ENCODE data around the gene NR1I3.

NR1I3 gene

DNA sequence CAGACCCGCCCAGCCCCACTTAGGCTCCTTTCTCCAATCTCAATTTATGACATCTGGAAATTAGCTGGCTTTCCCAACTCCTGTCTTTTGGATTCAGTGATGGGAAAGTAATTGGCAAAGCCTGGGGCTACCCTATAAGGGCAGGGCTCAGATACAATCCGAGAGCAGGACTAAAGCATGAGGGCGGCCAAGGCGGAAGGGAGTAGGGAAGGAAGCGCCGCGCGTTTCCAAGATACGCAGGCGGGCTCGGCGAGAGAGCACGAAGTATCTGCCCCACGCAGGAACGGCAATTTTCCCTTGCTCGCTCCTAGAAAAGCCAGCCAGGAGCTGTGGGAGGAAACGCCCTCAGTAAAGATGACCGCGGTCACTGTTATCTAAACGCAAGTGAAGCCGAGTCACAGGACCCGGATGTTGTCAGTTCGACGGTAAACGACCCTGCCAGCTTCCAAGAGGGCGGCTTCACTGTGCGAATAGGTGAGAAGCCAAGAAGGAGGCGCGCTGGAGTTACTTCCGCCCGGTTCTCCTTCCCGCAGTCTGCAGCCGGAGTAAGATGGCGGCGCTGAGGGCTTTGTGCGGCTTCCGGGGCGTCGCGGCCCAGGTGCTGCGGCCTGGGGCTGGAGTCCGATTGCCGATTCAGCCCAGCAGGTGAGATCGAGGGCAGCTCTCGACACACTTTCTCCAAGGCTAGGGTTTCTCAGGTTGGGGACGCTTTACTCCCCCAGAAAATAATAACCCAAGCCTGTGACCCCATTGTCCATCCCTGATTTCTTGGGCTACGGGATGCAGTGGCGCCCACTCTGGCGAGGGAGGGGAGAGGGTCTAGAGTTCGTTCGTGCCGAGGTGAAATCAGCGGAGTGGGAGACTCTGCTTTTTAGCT is 35.9 kb downstream of the NR1I3 start, which contains the start of gene NDUFS2:
NDUFS2 (plus strand) TSS at position 532 of the 877 bp plus-strand sequence; CDS start at position 551, 19 bp downstream.
- peaks cover 17 to 39% of the 10 kb centered on the region in 2 experiments; a peak in 2 of 3 replicates for H3K36me3 ChIP-seq (ENCODE audit: control insufficient read depth in 2 of 2, insufficient read depth in 1 of 2, low read length in 2 of 2)
- H3K27ac ChIP-seq (ENCODE audit: extremely low read depth, low read depth, low read length), result peak within 1 kb of the TSS; percentile 72
- H3K4me3 ChIP-seq (ENCODE audit: low read depth, low read length), result peak within 1 kb of the TSS; percentile 56
- ChIA-PET CTCF (interaction anchor here (0.6 to 4.9 kb wide), 14 partner anchors 9 to 941 kb away, joined by 3 to 32 read pairs (median 3); partner anchors contain the start of genes APOA2, PPOX, SDHC and TOMM40L), POLR2A (interaction anchor here (0.6 to 2.2 kb wide), 15 partner anchors 9 to 188 kb away, joined by 3 to 22 read pairs (median 4); partner anchors contain the start of genes B4GALT3, FCER1G, PPOX and TOMM40L)
- H3K4me1 ChIP-seq (ENCODE audit: control insufficient read depth, insufficient read depth, low read length), result peaks cover 9% of the 10 kb centered on the region; the same call in 1 of the 2 replicates
- no peaks in the 10 kb centered on the region for H3K9me3 ChIP-seq (ENCODE audit: control insufficient read depth, insufficient read depth, low read depth, low read length)
- TF ChIP-seq ZBTB8A (tag by site-specific recombination; IDR thresholded peaks at IDR 0.05) (peak; percentile 57; the same call in 1 of the 2 replicates), YY1 (tag by site-specific recombination; IDR thresholded peaks at IDR 0.05) (peak; percentile 99), ZNF423 (tag by site-specific recombination; IDR thresholded peaks at IDR 0.05) (peak; percentile 80; the same call in 1 of the 2 replicates), ZNF660 (tag by site-specific recombination; IDR thresholded peaks at IDR 0.05) (peak; percentile 52), YY2 (tag by site-specific recombination; IDR thresholded peaks at IDR 0.05) (peak; percentile 97), ZNF433 (tag by site-specific recombination; IDR thresholded peaks at IDR 0.05; ENCODE audit: low read depth) (no peak), ZFHX2 (tag by site-specific recombination; conservative IDR thresholded peaks at IDR 0.05) (peak; percentile 75), KLF7 (tag by site-specific recombination; IDR thresholded peaks at IDR 0.05; ENCODE audit: borderline replicate concordance) (peak; percentile 33; the same call in 1 of the 2 replicates), ZNF558 (tag by site-specific recombination; IDR thresholded peaks at IDR 0.05) (no peak; the same call in 1 of the 2 replicates), ZEB2 (tag by site-specific recombination; IDR thresholded peaks at IDR 0.05) (0 out of 2 replicates have a peak, but pooled peaks have one; percentile 46), ZSCAN30 (tag by site-specific recombination; IDR thresholded peaks at IDR 0.05) (0 out of 2 replicates have a peak, but pooled peaks have one; percentile 35), ZNF174 (tag by site-specific recombination; IDR thresholded peaks at IDR 0.05) (no peak), ZNF521 (tag by site-specific recombination; IDR thresholded peaks at IDR 0.05) (no peak), ZNF324 (tag by site-specific recombination; IDR thresholded peaks at IDR 0.05) (peak; percentile 13; the same call in 1 of the 2 replicates), ZBTB21 (tag by site-specific recombination; IDR thresholded peaks at IDR 0.05) (peak; percentile 24; the same call in 1 of the 2 replicates), ZNF394 (tag by site-specific recombination; IDR thresholded peaks at IDR 0.05; ENCODE audit: borderline replicate concordance) (peak; percentile 31), ZNF561 (tag by site-specific recombination; IDR thresholded peaks at IDR 0.05; ENCODE audit: borderline replicate concordance) (no peak), ZNF2 (tag by site-specific recombination; IDR thresholded peaks at IDR 0.05) (peak; percentile 79), HOXC10 (CRISPR knock-in tag; IDR thresholded peaks at IDR 0.05) (peak; percentile 38; the same call in 1 of the 2 replicates), ZNF596 (tag by site-specific recombination; IDR thresholded peaks at IDR 0.05) (peak; percentile 29; the same call in 1 of the 2 replicates), ZBTB17 (tag by site-specific recombination; IDR thresholded peaks at IDR 0.05) (peak; percentile 100), ZNF785 (tag by site-specific recombination; IDR thresholded peaks at IDR 0.05) (peak; percentile 37; the same call in 1 of the 2 replicates), ZBTB20 (tag by site-specific recombination; IDR thresholded peaks at IDR 0.05) (peak; percentile 93), ZNF211 (tag by site-specific recombination; IDR thresholded peaks at IDR 0.05; ENCODE audit: low read depth) (no peak)
- TF ChIP-seq, protein P1, sequence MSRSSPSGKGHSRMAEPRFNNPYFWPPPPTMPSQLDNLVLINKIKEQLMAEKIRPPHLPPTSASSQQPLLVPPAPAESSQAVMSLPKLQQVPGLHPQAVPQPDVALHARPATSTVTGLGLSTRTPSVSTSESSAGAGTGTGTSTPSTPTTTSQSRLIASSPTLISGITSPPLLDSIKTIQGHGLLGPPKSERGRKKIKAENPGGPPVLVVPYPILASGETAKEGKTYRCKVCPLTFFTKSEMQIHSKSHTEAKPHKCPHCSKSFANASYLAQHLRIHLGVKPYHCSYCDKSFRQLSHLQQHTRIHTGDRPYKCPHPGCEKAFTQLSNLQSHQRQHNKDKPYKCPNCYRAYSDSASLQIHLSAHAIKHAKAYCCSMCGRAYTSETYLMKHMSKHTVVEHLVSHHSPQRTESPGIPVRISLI (tag by site-specific recombination; IDR thresholded peaks at IDR 0.05), result no peak
- TF ChIP-seq, protein P2, sequence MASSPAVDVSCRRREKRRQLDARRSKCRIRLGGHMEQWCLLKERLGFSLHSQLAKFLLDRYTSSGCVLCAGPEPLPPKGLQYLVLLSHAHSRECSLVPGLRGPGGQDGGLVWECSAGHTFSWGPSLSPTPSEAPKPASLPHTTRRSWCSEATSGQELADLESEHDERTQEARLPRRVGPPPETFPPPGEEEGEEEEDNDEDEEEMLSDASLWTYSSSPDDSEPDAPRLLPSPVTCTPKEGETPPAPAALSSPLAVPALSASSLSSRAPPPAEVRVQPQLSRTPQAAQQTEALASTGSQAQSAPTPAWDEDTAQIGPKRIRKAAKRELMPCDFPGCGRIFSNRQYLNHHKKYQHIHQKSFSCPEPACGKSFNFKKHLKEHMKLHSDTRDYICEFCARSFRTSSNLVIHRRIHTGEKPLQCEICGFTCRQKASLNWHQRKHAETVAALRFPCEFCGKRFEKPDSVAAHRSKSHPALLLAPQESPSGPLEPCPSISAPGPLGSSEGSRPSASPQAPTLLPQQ (tag by site-specific recombination; IDR thresholded peaks at IDR 0.05), result 0 out of 2 replicates have a peak, but pooled peaks have one; percentile 47
- TF ChIP-seq, protein P3, sequence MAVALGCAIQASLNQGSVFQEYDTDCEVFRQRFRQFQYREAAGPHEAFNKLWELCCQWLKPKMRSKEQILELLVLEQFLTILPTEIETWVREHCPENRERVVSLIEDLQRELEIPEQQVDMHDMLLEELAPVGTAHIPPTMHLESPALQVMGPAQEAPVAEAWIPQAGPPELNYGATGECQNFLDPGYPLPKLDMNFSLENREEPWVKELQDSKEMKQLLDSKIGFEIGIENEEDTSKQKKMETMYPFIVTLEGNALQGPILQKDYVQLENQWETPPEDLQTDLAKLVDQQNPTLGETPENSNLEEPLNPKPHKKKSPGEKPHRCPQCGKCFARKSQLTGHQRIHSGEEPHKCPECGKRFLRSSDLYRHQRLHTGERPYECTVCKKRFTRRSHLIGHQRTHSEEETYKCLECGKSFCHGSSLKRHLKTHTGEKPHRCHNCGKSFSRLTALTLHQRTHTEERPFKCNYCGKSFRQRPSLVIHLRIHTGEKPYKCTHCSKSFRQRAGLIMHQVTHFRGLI (tag by site-specific recombination; IDR thresholded peaks at IDR 0.05), result no peak
- TF ChIP-seq, protein P4, sequence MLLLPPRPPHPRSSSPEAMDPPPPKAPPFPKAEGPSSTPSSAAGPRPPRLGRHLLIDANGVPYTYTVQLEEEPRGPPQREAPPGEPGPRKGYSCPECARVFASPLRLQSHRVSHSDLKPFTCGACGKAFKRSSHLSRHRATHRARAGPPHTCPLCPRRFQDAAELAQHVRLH (tag by site-specific recombination; IDR thresholded peaks at IDR 0.05), result peak; percentile 84
- TF ChIP-seq, protein P5, sequence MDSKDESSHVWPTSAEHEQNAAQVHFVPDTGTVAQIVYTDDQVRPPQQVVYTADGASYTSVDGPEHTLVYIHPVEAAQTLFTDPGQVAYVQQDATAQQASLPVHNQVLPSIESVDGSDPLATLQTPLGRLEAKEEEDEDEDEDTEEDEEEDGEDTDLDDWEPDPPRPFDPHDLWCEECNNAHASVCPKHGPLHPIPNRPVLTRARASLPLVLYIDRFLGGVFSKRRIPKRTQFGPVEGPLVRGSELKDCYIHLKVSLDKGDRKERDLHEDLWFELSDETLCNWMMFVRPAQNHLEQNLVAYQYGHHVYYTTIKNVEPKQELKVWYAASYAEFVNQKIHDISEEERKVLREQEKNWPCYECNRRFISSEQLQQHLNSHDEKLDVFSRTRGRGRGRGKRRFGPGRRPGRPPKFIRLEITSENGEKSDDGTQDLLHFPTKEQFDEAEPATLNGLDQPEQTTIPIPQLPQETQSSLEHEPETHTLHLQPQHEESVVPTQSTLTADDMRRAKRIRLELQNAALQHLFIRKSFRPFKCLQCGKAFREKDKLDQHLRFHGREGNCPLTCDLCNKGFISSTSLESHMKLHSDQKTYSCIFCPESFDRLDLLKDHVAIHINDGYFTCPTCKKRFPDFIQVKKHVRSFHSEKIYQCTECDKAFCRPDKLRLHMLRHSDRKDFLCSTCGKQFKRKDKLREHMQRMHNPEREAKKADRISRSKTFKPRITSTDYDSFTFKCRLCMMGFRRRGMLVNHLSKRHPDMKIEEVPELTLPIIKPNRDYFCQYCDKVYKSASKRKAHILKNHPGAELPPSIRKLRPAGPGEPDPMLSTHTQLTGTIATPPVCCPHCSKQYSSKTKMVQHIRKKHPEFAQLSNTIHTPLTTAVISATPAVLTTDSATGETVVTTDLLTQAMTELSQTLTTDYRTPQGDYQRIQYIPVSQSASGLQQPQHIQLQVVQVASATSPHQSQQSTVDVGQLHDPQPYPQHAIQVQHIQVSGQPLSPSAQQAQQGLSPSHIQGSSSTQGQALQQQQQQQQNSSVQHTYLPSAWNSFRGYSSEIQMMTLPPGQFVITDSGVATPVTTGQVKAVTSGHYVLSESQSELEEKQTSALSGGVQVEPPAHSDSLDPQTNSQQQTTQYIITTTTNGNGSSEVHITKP (tag by site-specific recombination; IDR thresholded peaks at IDR 0.05), result 0 out of 2 replicates have a peak, but pooled peaks have one; percentile 41

Data from HEK293 (cell line).